ENCODE results near the gene PLBD1.

Gene PLBD1

GRCh38 chr12:14571779-14572178 lies 4.1 kb upstream of the PLBD1 start:
- no peak for DNase-seq (ENCODE audit: low read depth in 1 of 2, low spot score in 1 of 2)

- no peak for DNase-seq (ENCODE audit: low read depth in 1 of 2, low spot score in 1 of 2)
Observed at GRCh38 chr12:14570231-14570630, 2.5 kb upstream of the PLBD1 start.

GRCh38 chr12:14564336-14564959 lies 3.2 kb downstream of the PLBD1 start:
- no peak for DNase-seq (ENCODE audit: low read depth in 1 of 2, low spot score in 1 of 2)

GRCh38 chr12:14563046-14563445 lies 4.6 kb downstream of the PLBD1 start:
- no peak for DNase-seq (ENCODE audit: low read depth in 1 of 2, low spot score in 1 of 2)

- DNase-seq (ENCODE audit: low read depth in 1 of 2, low spot score in 1 of 2) = no peak
Observed at GRCh38 chr12:14562279-14562678, 5.4 kb downstream of the PLBD1 start.

- no peak for DNase-seq (ENCODE audit: low read depth in 1 of 2, low spot score in 1 of 2)
Observed at GRCh38 chr12:14561677-14562238, 5.9 kb downstream of the PLBD1 start.

GRCh38 chr12:14560904-14561574 lies 6.6 kb downstream of the PLBD1 start:
- no peak for DNase-seq (ENCODE audit: low read depth in 1 of 2, low spot score in 1 of 2)

- DNase-seq (ENCODE audit: low read depth in 1 of 2, low spot score in 1 of 2) = no peak
Observed at GRCh38 chr12:14558473-14558959, 9.2 kb downstream of the PLBD1 start.

- no peak for DNase-seq (ENCODE audit: low read depth in 1 of 2, low spot score in 1 of 2)
Observed at GRCh38 chr12:14557966-14558365, 9.7 kb downstream of the PLBD1 start.

GRCh38 chr12:14554281-14555007 lies 13.2 kb downstream of the PLBD1 start:
- DNase-seq (ENCODE audit: low read depth in 1 of 2, low spot score in 1 of 2) = no peak

GRCh38 chr12:14548609-14549008 lies 19.1 kb downstream of the PLBD1 start:
- no peak for DNase-seq (ENCODE audit: low read depth in 1 of 2, low spot score in 1 of 2)

- DNase-seq (ENCODE audit: low read depth in 1 of 2, low spot score in 1 of 2) = no peak
Observed at GRCh38 chr12:14547571-14547970, 20.1 kb downstream of the PLBD1 start.

- DNase-seq (ENCODE audit: low read depth in 1 of 2, low spot score in 1 of 2) = no peak
Observed at GRCh38 chr12:14545144-14546124, 22.2 kb downstream of the PLBD1 start.

GRCh38 chr12:14540801-14541462 lies 26.8 kb downstream of the PLBD1 start:
- DNase-seq (ENCODE audit: low read depth in 1 of 2, low spot score in 1 of 2) = no peak

- no peak for DNase-seq (ENCODE audit: low read depth in 1 of 2, low spot score in 1 of 2)
Observed at GRCh38 chr12:14537088-14537487, 30.6 kb downstream of the PLBD1 start.

GRCh38 chr12:14532152-14532551 lies 35.5 kb downstream of the PLBD1 start:
- DNase-seq (ENCODE audit: low read depth in 1 of 2, low spot score in 1 of 2) = no peak

- DNase-seq (ENCODE audit: low read depth in 1 of 2, low spot score in 1 of 2) = no peak
Observed at GRCh38 chr12:14525964-14526363, 41.7 kb downstream of the PLBD1 start.

GRCh38 chr12:14521822-14522221 lies 45.9 kb downstream of the PLBD1 start:
- no peak for DNase-seq (ENCODE audit: low read depth in 1 of 2, low spot score in 1 of 2)

GRCh38 chr12:14514946-14515345 lies 52.7 kb downstream of the PLBD1 start:
- no peak for DNase-seq (ENCODE audit: low read depth in 1 of 2, low spot score in 1 of 2)

GRCh38 chr12:14514154-14514842 lies 53.4 kb downstream of the PLBD1 start:
- no peak for DNase-seq (ENCODE audit: low read depth in 1 of 2, low spot score in 1 of 2)
